WI38 (cell line): Measurements from ENCODE around the gene TGFBRAP1.
A peak's percentile ranks its signal among the peaks of the same experiment; 100 is the strongest.

Source experiments
- H3K4me3 ChIP-seq: 2 replicates; pipeline ENCODE4 v1.5.1; 2011; ENCODE audit warnings: low read depth, mild to moderate bottlenecking, control low read depth, low read length
- TF ChIP-seq, protein P1 (sequence below): IDR thresholded peaks from 2 replicates; pipeline ENCODE4 v1.5.1; 2012; ENCODE audit warnings: low read depth, mild to moderate bottlenecking, control low read depth, low read length

TGFBRAP1 gene

GRCh38 chr2:105237045-105237765 is 92.3 kb downstream of the TGFBRAP1 start:
- no peak overlapping the region for H3K4me3 ChIP-seq
- TF ChIP-seq, protein P1, sequence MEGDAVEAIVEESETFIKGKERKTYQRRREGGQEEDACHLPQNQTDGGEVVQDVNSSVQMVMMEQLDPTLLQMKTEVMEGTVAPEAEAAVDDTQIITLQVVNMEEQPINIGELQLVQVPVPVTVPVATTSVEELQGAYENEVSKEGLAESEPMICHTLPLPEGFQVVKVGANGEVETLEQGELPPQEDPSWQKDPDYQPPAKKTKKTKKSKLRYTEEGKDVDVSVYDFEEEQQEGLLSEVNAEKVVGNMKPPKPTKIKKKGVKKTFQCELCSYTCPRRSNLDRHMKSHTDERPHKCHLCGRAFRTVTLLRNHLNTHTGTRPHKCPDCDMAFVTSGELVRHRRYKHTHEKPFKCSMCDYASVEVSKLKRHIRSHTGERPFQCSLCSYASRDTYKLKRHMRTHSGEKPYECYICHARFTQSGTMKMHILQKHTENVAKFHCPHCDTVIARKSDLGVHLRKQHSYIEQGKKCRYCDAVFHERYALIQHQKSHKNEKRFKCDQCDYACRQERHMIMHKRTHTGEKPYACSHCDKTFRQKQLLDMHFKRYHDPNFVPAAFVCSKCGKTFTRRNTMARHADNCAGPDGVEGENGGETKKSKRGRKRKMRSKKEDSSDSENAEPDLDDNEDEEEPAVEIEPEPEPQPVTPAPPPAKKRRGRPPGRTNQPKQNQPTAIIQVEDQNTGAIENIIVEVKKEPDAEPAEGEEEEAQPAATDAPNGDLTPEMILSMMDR: no peak

- TF ChIP-seq, protein P1: no peak
- H3K4me3 ChIP-seq: no peak overlapping the region
Measured at GRCh38 chr2:105236060-105236424, 93.5 kb downstream of the TGFBRAP1 start.

GRCh38 chr2:105235388-105236059 is 94.0 kb downstream of the TGFBRAP1 start:
- TF ChIP-seq, protein P1: peak; percentile 73
- no peak overlapping the region for H3K4me3 ChIP-seq

DNA sequence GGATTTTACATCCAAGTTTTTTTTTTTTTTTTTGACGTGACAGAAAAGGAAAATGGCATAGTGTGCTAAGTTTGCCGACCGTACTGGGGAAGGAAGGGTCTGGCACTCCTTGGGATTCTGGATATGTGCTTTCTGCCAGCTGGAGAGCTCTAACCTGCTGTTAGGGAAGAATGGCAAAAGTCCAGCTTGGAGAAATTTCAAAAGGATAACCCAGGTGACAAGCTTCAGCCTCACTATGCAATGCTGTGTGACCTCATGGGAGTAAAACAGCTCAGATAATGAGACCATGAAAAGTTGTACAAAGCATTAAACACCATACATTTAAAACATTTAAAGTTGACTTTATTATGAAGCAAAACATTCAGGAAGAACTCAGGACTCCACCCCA is 98.3 kb downstream of the TGFBRAP1 start:
- TF ChIP-seq, protein P1: no peak
- no peak overlapping the region for H3K4me3 ChIP-seq

DNA sequence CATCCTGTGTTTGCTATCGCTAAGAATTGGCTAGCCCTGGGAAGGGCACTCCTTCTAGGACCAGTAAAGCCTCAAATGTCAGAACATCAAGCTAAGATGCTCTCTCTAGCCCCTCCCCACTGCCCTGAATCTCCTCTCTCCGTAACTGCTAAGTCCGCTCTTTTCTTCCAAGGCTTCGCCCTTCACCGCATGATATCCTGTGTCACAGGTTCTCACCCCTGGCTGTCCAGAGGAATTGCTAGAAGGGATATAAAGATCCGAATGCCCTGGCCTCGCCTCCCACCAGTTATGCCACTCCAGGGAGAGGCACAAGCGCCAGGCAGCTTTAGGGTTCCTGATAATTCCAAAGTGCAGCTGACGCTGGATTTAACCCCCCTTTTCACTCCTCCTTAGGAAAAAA is 105.1 kb downstream of the TGFBRAP1 start:
- no peak overlapping the region for H3K4me3 ChIP-seq
- TF ChIP-seq, protein P1: no peak

- TF ChIP-seq, protein P1: no peak
- H3K4me3 ChIP-seq: no peak overlapping the region
Measured at GRCh38 chr2:105220604-105221003, 108.9 kb downstream of the TGFBRAP1 start.

DNA sequence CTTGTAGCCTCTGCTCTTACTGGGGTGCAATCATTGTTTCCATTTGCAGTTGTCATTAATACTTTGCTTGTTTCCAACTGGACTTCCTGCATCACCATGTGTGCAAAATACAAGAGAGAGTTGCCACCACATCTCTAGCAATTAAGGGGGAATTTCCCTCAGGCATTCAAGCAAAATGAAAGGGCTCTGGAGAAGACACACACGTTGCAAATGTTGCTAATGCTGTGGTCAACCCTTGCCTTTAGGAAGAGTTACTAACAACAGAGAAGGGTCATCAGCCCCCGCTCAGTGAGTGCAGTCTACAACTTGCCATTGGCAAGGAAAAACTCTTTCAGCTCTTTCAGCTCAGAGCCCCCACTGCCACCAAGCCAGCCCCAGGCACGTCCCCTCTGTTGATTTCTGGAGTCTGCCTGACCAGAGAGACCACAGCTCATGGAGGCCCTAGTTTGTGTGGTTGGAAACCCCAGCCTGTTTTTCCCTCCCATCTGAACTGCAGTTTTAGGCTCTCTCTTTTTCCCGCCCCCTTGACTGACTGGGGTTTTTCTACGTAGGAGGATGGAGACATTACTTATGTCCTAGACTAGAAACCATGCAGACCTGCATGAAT is 113.8 kb downstream of the TGFBRAP1 start:
- no peak overlapping the region for H3K4me3 ChIP-seq
- TF ChIP-seq, protein P1: no peak
